K562 (cell line): ENCODE measurements around the gene PDE12.

Experiments used
- CTCF ChIP-seq, 3 experiments: IDR thresholded peaks in 2 of 3; conservative IDR thresholded peaks in 1 of 3; 2 replicates each; pipeline ENCODE4 v1.5.1; 2011 to 2012; ENCODE audit warnings: low read length in 3 of 3, mild to moderate bottlenecking in 3 of 3, control low read depth in 2 of 3, improper control_type of control experiment in 1 of 3, inconsistent platforms in 1 of 3, low read depth in 1 of 3, mixed read lengths in 1 of 3, moderate library complexity in 1 of 3; ENCODE audit not compliant: insufficient read depth in 2 of 3
- EP300 ChIP-seq: IDR thresholded peaks from 2 replicates; pipeline ENCODE4 v1.6.1; 2012; ENCODE audit warnings: low read length, improper control_type of control experiment
- EZH2 ChIP-seq: IDR thresholded peaks from 2 replicates; pipeline ENCODE4 v1.6.1; 2012; ENCODE audit warnings: low read depth, mild to moderate bottlenecking, inconsistent platforms, low read length, borderline replicate concordance
- HDAC2 ChIP-seq: fragments of 450-650 bp; IDR thresholded peaks from 2 replicates; pipeline ENCODE4 v1.6.1; 2016; ENCODE audit warnings: mild to moderate bottlenecking
- HINFP ChIP-seq: fragments of 450-650 bp; conservative IDR thresholded peaks from 2 replicates; pipeline ENCODE4 v1.6.1; 2016; ENCODE audit warnings: missing genetic modification characterization, low read depth, mild to moderate bottlenecking, control low read depth, missing compliant biosample characterization
- MAZ ChIP-seq, 2 experiments: fragments of 450-650 bp in 1 of 2; sonication (generic) in 1 of 2; formaldehyde crosslinking; IDR thresholded peaks in 1 of 2; conservative IDR thresholded peaks in 1 of 2; 2 replicates each; pipeline versions ENCODE4 v1.4.0 to v1.5.0; 2020; ENCODE audit warnings: mild to moderate bottlenecking in 1 of 2, missing genetic modification reagents in 1 of 2
- MBD1 ChIP-seq: fragments of 250-450 bp; sonication (Bioruptor Pico); IDR thresholded peaks from 2 replicates; pipeline ENCODE4 v1.8.0; 2022; ENCODE audit warnings: inconsistent platforms
- RFX7 ChIP-seq: fragments of 250-450 bp; sonication (Bioruptor Pico); IDR thresholded peaks from 2 replicates; pipeline ENCODE4 v1.5.1; 2021; ENCODE audit warnings: mild to moderate bottlenecking
- RNF219 ChIP-seq: fragments of 250-450 bp; sonication (Bioruptor Pico); IDR thresholded peaks from 2 replicates; pipeline ENCODE4 v1.5.0; 2022; ENCODE audit warnings: mild to moderate bottlenecking
- SMC3 ChIP-seq: conservative IDR thresholded peaks from 2 replicates; pipeline ENCODE4 v1.6.1; 2011; ENCODE audit warnings: low read depth, low read length, improper control_type of control experiment; ENCODE audit not compliant: insufficient read depth
- SP1 ChIP-seq: sonication (generic); formaldehyde crosslinking; IDR thresholded peaks from 2 replicates; pipeline ENCODE4 v1.8.1; 2022; ENCODE audit warnings: mild to moderate bottlenecking, missing genetic modification reagents
- TAF1 ChIP-seq: IDR thresholded peaks from 2 replicates; pipeline ENCODE4 v1.6.1; 2011; ENCODE audit warnings: mild to moderate bottlenecking, low read length, moderate library complexity; ENCODE audit not compliant: insufficient read depth, control insufficient read depth, severe bottlenecking; ENCODE audit errors: extremely low read depth
- TF ChIP-seq, protein P1 (sequence below): fragments of 200-800 bp; sonication (Bioruptor generic); IDR thresholded peaks from 2 replicates; pipeline ENCODE4 v1.6.1; 2016; ENCODE audit warnings: missing genetic modification characterization, missing compliant biosample characterization

DNA sequence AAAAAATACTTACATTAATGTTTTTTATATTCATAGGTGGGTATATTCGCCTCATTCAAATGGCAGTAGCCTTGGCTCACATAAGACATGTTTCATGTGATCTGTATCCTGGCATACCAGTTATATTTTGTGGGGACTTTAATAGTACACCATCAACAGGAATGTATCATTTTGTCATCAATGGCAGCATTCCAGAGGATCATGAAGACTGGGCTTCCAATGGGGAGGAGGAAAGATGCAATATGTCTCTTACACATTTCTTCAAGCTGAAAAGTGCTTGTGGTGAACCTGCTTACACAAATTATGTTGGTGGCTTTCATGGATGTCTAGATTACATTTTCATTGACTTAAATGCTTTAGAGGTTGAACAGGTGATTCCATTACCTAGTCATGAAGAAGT is 3.5 kb downstream of the PDE12 start:
- TF ChIP-seq SP1, result no peak
- TF ChIP-seq, protein P1, sequence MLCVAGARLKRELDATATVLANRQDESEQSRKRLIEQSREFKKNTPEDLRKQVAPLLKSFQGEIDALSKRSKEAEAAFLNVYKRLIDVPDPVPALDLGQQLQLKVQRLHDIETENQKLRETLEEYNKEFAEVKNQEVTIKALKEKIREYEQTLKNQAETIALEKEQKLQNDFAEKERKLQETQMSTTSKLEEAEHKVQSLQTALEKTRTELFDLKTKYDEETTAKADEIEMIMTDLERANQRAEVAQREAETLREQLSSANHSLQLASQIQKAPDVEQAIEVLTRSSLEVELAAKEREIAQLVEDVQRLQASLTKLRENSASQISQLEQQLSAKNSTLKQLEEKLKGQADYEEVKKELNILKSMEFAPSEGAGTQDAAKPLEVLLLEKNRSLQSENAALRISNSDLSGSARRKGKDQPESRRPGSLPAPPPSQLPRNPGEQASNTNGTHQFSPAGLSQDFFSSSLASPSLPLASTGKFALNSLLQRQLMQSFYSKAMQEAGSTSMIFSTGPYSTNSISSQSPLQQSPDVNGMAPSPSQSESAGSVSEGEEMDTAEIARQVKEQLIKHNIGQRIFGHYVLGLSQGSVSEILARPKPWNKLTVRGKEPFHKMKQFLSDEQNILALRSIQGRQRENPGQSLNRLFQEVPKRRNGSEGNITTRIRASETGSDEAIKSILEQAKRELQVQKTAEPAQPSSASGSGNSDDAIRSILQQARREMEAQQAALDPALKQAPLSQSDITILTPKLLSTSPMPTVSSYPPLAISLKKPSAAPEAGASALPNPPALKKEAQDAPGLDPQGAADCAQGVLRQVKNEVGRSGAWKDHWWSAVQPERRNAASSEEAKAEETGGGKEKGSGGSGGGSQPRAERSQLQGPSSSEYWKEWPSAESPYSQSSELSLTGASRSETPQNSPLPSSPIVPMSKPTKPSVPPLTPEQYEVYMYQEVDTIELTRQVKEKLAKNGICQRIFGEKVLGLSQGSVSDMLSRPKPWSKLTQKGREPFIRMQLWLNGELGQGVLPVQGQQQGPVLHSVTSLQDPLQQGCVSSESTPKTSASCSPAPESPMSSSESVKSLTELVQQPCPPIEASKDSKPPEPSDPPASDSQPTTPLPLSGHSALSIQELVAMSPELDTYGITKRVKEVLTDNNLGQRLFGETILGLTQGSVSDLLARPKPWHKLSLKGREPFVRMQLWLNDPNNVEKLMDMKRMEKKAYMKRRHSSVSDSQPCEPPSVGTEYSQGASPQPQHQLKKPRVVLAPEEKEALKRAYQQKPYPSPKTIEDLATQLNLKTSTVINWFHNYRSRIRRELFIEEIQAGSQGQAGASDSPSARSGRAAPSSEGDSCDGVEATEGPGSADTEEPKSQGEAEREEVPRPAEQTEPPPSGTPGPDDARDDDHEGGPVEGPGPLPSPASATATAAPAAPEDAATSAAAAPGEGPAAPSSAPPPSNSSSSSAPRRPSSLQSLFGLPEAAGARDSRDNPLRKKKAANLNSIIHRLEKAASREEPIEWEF, result no peak
- no peak for TF ChIP-seq EZH2
- TF ChIP-seq CTCF (IDR thresholded peaks at IDR 0.05 in 2 of 3, conservative IDR thresholded peaks at IDR 0.05 in 1 of 3; ENCODE audit: insufficient read depth in 2 of 3, low read depth in 1 of 3, low read length in 3 of 3), result no peak
- TF ChIP-seq EP300, result no peak
- TF ChIP-seq HDAC2, result no peak
- TF ChIP-seq RFX7 (CRISPR knock-in tag), result no peak
- no peak for TF ChIP-seq RNF219 (CRISPR knock-in tag)
- TF ChIP-seq MAZ (CRISPR knock-in tag; conservative IDR thresholded peaks at IDR 0.05 in 1 of 2, IDR thresholded peaks at IDR 0.05 in 1 of 2), result no peak
- TF ChIP-seq HINFP (tag), result no peak
- TF ChIP-seq SMC3, result no peak
- TF ChIP-seq TAF1, result no peak
- TF ChIP-seq MBD1 (CRISPR knock-in tag), result no peak
